OCI-M1 (cell line): ENCODE measurements around the gene C22orf42.
A peak's percentile ranks its signal among the peaks of the same experiment; 100 is the strongest.
"Not testable (repeated sequence)": the region's sequence is repeated elsewhere in the genome, so short reads cannot be mapped to it uniquely, and the experiment has no call there.

Experiments used
- DNase-seq: peaks from one replicate; lab custom pipeline; 2025; lab: John Stamatoyannopoulos, UW

Gene C22orf42, protein sequence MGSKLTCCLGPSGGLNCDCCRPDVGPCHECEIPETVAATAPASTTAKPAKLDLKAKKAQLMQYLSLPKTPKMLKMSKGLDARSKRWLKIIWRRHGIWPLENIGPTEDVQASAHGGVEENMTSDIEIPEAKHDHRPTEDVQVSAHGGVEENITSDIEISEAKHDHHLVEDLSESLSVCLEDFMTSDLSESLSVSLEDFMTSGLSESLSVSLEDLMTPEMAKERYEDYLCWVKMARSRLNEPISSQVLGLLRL

GRCh38 chr22:32158712-32159533, at the start of gene C22orf42:
C22orf42 (minus strand) TSS chr22:32159303; CDS start chr22:32159215, 88 bp downstream.
- DNase-seq, result no peak

GRCh38 chr22:32208681-32209080, 49.6 kb upstream of the C22orf42 start:
- DNase-seq, result no peak

- no peak for DNase-seq
Measured at GRCh38 chr22:32207971-32208480, 48.9 kb upstream of the C22orf42 start.

GRCh38 chr22:32206774-32207758, 48.0 kb upstream of the C22orf42 start:
- peak; percentile 33 for DNase-seq

- DNase-seq, result no peak
Measured at GRCh38 chr22:32205974-32206773, 47.1 kb upstream of the C22orf42 start.

GRCh38 chr22:32204856-32205722, 46.0 kb upstream of the C22orf42 start, which contains the start of gene RFPL2:
RFPL2 (minus strand) TSS chr22:32205073; CDS start chr22:32202451, 2,622 bp downstream.
- no peak for DNase-seq

DNA sequence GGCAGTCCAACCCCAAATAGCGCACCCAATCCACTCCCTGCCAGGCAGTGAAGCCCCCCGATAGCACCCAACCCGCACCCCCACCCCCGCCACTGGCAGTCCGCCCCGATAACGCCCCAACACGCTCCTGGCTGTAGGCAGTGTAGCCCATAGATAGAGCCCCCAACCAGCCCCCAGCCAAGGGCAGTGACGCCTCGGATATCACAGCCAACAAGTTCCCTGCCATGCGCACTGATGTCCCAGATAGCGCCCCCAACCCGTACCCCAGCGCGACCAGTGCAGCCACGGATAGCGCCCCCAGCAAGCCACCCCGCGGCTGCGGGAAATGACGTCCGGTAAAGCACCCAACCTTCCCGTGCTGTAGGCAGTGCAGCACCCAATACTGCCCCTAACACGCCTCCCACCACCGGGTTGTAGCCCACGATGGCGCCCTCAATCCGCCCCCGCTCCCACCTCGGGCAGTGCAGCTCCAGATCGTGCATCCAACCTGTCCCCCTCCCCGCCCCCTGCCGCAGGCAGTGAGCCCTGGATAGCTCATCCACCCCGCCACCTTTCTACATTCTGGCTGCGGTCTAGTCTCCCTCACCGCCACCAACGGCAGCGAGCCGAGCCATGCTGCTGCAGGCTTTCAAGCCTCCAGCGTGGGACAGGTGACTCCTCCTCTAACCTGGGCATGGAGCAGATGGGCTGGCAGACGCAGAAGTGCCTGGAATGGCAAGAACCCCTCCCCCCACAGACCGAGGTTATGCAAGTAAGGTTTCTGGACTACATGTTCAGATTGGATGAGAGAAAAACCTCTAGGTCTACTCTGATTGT, 45.1 kb upstream of the C22orf42 start:
- no peak for DNase-seq

GRCh38 chr22:32203181-32204039, 44.3 kb upstream of the C22orf42 start:
- DNase-seq, result no peak

GRCh38 chr22:32202539-32203180, 43.6 kb upstream of the C22orf42 start:
- peak; percentile 2 for DNase-seq

- no peak for DNase-seq
Measured at GRCh38 chr22:32202161-32202538, 43.0 kb upstream of the C22orf42 start.

- no peak for DNase-seq
Measured at GRCh38 chr22:32200752-32201151, 41.6 kb upstream of the C22orf42 start.

GRCh38 chr22:32199961-32200360, 40.9 kb upstream of the C22orf42 start:
- DNase-seq, result no peak

DNA sequence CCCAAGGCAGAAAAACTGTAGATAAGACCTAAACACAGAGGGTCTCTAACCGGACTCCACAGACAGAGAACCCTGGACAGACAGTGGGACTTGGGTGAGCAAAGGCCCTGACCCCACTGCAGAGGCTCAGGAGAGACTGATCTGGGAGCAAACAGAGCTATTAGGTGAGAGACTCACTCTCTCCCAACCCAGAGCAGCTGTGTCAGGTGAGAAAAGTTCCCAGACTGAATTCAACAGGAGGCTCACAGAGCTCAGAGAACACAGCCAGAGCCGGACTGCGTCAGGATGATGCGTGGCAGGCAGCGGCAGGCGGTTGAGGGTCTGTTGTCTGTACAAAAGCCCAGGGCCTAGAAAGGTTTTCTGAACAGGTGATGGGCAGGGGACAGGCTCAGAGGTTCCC, 40.2 kb upstream of the C22orf42 start:
- no peak for DNase-seq

DNA sequence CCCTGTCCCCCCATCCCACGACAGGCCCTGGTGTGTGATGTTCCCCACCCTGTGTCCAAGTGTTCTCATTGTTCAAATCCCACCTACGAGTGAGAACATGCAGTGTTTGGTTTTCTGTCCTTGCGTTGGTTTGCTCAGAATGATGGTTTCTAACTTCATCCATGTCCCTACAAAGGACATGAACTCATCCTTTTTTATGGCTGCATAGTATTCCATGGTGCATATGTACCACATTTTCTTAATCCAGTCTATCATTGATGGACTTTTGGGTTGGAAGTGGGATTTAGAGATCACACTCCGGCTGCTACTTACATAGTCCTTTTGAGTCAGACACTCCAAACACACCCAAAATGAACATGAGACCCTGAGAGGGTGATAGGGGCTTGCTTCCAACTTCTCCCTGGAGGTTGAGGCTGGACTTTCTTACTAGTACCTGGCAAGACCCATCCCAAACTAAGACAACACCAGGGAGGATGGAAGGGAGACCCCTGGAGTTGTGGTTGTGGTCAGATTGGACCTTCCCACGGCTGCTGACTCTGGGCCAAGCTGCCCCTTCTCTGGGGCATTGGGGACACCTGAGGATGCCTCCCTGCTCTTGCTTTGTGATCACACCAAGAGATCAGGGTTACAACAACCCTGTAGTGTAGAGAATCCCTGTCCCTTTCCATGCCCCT, 38.6 kb upstream of the C22orf42 start:
- DNase-seq, result not testable (repeated sequence)

GRCh38 chr22:32195900-32196299, 36.8 kb upstream of the C22orf42 start:
- not testable (repeated sequence) for DNase-seq

- DNase-seq, result not testable (repeated sequence)
Measured at GRCh38 chr22:32193346-32193745, 34.2 kb upstream of the C22orf42 start.

GRCh38 chr22:32191021-32191420, 31.9 kb upstream of the C22orf42 start:
- not testable (repeated sequence) for DNase-seq
